Epithelial cell of esophagus (primary cell): ENCODE measurements around the gene OR10V1.

Source experiments
- DNase-seq: peaks from one replicate; pipeline ENCODE4 v3.0.0; 2010; ENCODE audit warnings: low read depth
- H3K4me3 ChIP-seq: 2 replicates; pipeline ENCODE4 v1.5.1; 2011; ENCODE audit warnings: mild to moderate bottlenecking, low read length, control low read depth
- CTCF ChIP-seq: IDR thresholded peaks from 2 replicates; pipeline ENCODE4 v1.5.1; 2011; ENCODE audit warnings: low read depth, mild to moderate bottlenecking, low read length, control low read depth, inconsistent platforms; ENCODE audit not compliant: insufficient read depth; ENCODE audit errors: missing control alignments

The OR10V1 gene

GRCh38 chr11:59713745-59714144 lies at the start of gene OR10V1:
Gene OR10V1 (minus strand): TSS chr11:59713845. CDS start chr11:59713845, 0 bp downstream.
- DNase-seq: no peak
- no peak within 1 kb of the TSS for H3K4me3 ChIP-seq
- no peak for TF ChIP-seq CTCF

GRCh38 chr11:59761993-59762392 lies 48.3 kb upstream of the OR10V1 start:
- DNase-seq: no peak
- no peak for TF ChIP-seq CTCF
- H3K4me3 ChIP-seq: no peak overlapping the region

- no peak for TF ChIP-seq CTCF
- no peak for DNase-seq
- no peak overlapping the region for H3K4me3 ChIP-seq
Measured at GRCh38 chr11:59760771-59761170, 47.1 kb upstream of the OR10V1 start.

- no peak for DNase-seq
- no peak overlapping the region for H3K4me3 ChIP-seq
- no peak for TF ChIP-seq CTCF
Measured at GRCh38 chr11:59759900-59760299, 46.3 kb upstream of the OR10V1 start.

- no peak overlapping the region for H3K4me3 ChIP-seq
- no peak for TF ChIP-seq CTCF
Measured at GRCh38 chr11:59758401-59759037, 44.9 kb upstream of the OR10V1 start.

GRCh38 chr11:59756845-59757244 lies 43.2 kb upstream of the OR10V1 start:
- peak; percentile 85 for DNase-seq
- no peak for TF ChIP-seq CTCF
- H3K4me3 ChIP-seq: no peak overlapping the region

More at GRCh38 chr11:59758401-59759037, 44.9 kb upstream of the OR10V1 start:
- no peak for DNase-seq

GRCh38 chr11:59756558-59756840 lies 42.9 kb upstream of the OR10V1 start:
- H3K4me3 ChIP-seq: no peak overlapping the region
- TF ChIP-seq CTCF: no peak
- DNase-seq: peak; percentile 76
